ENCODE data around the gene TMEM198.

The TMEM198 gene

DNA sequence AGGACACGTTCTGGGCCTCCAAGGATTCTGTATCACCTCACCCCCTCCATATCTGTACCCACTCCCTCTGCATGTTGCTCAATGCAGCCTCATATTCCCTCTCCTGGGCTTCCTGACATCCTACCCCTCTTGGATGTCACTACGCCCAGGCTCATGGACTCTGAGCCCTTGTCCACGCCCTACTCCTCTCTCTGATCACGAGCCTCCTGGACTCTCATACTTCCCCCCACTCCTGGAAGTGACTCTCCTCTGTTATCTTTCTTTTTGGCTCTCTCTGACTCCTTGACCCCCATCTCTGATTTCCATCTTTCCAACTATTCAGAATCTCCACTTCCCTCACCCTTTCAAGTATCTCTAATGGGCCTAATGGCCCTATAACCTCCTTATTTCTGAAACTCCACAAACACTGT, 2.1 kb downstream of the TMEM198 start:
- no peak for DNase-seq

- DNase-seq = no peak
These were observed 3.8 kb downstream of the TMEM198 start for GRCh38 chr2:219547621-219548020.

DNA sequence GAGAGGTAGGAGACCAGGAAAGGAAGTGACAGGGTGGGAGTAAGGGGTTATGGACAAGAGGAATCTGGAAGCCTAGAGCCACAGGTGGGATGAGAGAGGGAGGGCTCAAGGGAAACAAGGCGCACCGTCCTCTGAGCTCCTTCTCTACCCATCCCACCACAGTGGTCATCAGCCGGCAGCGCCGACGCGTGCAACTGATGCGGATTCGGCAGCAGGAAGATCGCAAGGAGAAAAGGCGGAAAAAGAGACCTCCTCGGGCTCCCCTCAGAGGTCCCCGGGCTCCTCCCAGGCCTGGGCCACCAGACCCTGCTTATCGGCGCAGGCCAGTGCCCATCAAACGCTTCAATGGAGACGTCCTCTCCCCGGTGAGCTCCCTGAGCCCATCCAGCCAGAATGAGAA, 5.2 kb downstream of the TMEM198 start:
- DNase-seq = no peak

DNA sequence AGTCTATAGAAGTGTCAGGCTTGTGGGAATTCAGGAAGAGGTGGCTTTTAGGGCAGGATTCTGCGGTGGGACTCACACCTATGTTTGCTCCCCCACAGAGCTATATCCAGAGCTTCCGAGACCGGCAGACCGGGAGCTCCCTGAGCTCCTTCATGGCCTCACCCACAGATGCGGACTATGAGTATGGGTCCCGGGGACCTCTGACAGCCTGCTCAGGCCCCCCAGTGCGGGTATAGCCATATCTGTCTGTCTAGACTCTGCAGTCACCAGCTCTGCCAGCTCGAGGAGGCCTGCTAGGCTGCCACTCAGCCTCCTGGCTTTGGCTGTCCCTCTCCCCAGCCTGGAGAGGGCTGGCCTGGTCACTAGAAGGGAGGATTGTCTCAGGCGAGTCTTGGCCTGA, 5.8 kb downstream of the TMEM198 start:
- DNase-seq = no peak

DNA sequence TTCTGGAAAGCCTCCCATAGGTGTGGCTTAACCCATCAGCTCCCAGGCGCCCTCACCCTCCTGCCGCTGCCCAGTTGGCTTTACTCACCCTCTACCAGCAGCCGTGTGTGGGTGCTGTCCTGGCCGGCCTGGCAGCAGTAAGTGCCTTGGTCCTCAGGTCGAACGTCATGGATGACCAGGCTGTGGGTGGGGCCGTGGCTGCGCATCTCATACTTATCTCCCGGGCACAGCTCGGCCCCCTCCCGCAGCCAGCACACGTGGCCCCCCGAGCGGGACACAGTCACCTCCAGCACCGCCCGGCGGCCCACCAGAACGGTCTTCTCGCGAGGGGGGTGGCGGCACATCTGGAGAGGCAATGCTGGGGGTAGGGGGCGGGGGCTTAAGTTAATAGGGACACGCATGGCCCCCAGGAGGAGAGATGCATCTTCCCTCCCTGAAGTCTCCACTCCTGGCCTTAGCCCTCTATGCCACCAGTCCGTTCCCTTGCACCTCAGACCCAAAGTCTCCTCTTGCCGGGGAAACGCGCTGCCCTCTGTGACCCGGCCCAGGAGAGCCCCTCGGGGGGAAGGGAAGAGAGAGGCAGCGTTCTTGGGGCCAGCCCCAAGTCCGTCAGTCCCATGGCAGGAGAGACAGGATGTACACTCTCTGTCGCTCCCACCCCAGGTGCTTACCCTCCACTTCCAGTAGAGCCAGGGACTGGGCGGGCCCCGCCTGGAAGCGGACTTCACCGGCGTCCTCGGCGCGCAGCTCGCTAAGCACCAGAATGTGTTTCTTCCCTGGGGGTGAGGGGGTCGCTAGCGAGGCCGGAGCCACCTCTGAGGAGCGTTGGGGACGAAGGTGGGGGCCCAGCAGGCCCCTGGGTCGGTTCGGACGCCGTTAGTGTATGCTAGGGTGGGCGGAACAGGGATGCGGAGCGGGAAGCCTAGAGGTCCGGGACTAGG, 7.9 kb downstream of the TMEM198 start:
- DNase-seq = peak; percentile 61

- DNase-seq = peak; percentile 82
These were observed 8.7 kb downstream of the TMEM198 start for GRCh38 chr2:219552382-219553167.

DNA sequence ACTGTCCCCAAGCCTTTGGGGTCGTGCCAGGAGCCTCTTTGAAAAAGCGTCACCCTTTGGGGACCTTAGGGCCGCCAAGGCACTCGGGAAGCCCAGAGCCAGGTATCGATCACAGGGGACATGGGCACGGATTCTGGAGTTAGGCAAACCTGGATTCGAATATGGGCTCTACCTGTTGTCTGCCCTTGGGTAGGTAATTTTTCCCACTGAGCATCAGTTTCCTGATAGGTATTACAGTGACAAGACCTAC, 9.3 kb downstream of the TMEM198 start:
- no peak for DNase-seq

DNA sequence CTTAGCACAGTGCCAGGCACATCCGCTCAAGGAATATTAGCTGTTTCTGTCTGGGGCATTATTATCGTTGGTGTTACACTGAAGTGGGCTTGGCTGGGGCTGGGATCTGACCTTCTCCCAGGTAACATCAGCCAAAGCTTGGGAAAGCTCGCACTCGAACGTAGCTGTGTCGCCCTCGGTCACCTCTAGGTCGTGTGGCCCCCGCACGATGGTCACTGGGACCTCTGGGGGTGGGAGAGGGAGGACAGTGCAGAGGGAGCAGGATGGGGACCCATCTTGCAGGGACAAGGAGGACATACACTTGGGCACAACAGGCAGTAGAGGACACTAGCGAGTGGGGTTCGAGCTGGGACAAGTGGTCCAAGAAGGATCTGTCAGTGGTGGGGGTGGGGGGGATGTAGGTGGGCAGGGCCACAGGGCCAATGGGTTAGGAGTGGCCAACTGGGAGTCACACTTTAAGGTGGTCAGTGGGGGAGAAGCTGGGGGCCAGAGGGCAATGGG, 9.7 kb downstream of the TMEM198 start:
- DNase-seq = no peak

DNA sequence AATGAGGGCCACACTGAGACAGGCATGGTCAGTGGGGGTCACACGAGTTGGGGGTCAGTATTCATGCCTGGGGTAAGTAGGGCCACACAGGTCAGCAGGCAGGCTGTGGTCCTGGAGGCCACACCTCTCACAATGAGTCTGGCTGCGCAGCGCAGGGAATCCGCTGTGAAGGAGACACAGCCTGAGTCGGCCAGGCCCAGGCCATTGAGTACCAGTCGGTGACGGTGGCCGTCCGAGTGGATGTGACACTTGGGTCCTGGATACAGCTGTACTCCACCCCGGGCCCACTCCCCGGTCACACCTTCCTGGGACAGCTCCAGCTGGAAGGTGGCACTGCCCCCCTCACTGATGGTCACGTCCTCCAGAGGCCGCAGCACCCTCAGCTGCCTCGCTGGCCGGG, 10.5 kb downstream of the TMEM198 start:
- no peak for DNase-seq

GRCh38 chr2:219555956-219556355, 12.1 kb downstream of the TMEM198 start:
- no peak for DNase-seq

- DNase-seq = no peak
These were observed 12.6 kb downstream of the TMEM198 start for GRCh38 chr2:219556413-219556812.

GRCh38 chr2:219557320-219557719, 13.5 kb downstream of the TMEM198 start:
- DNase-seq = no peak

DNA sequence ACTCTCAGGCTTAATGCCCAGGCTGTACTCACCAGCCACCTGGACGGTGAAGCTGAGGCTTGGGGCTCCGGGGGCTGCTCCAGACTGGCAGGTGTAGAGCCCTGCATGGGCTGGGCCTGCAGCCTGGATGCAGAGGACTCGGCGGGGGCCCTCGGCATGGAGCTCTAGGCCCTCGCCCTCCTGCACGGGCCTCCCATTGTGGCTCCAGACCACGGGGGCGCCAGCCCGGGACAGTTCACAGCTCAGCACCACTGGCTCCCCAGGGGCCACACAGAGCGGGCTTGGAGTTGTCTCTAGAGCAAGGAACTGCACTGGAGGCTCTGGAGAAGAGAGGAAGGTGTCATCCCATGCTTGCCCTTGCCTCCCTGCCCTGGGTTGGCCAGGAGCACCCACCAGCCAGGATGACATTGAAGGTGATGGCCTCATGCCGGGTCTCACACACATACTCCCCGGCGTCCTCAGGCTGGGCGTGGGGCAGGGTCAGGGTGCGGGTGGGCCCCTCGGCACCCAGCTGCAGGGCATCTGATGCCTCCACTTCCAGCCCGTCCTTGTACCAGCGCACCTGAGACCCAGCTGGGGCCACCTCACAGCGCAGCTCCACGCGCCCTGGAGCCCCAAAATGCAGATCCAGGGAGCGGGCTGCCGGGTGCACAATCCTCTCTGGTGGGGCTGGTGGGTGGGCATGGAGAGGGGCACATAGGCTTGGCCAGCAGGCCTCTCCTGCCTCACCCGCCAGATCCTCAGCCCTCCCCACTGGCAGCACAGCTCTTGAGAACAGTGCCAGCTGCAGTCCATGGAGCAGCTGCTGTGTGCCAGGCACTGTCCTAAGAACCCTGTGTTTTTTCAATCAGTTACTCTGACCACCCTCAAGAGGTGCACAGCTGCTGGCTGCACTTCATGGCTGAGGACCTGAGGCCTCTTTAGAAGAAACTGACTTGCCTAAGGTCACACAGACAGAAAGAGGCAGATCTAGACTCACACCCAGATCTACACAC, 14.3 kb downstream of the TMEM198 start:
- no peak for DNase-seq

DNA sequence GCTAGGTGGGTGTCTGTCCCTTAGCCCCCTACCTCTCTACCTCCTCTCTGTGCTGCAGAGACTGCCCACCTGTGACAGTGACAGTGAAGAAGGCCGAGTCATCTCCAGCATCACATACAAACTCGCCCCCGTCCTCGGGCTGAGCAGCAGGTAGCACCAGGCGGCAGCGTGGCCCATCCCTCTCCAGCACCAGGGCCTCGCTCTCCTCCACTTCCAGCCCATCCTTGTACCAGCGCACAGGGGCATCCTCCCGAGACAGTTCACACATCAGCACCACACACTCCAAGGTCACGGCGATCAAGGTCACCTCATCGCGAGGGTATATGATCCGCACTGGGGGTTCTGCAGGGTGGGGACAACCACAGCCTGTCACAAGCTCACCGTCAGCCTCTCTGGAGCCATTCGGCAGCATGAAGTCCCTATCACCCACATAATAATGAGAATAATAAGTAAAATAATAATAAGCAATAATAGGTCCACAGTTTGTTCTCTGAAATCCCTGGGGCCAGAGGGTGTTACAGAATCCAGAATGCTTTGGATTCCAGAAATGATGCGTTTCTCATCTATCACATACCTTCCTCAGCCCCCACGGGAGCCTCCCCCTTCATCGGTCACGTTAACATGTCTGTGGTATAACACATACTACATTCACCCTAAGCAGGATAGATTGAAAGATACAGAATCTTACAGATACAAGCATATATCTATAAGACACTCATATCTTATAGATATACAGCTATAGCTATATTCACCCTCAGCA, 15.5 kb downstream of the TMEM198 start:
- no peak for DNase-seq

- no peak for DNase-seq
These were observed 16.4 kb downstream of the TMEM198 start for GRCh38 chr2:219560037-219560892.

DNA sequence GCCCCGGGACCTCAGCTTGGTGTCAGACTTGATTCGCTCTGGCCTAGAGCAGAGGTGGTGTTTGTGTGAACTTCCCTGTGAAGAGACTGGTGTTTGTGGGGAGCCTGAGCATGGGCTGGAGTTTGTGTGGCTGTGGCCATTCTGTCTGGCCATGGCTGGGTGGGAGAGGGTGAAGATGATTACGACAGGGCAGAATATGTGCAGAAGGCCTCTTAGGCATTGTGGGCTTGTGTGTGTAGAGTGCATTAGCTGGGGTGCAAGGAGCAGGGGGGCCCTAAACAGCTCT, 17.0 kb downstream of the TMEM198 start:
- DNase-seq = no peak

- DNase-seq = no peak
These were observed 17.6 kb downstream of the TMEM198 start for GRCh38 chr2:219561179-219562048.

DNA sequence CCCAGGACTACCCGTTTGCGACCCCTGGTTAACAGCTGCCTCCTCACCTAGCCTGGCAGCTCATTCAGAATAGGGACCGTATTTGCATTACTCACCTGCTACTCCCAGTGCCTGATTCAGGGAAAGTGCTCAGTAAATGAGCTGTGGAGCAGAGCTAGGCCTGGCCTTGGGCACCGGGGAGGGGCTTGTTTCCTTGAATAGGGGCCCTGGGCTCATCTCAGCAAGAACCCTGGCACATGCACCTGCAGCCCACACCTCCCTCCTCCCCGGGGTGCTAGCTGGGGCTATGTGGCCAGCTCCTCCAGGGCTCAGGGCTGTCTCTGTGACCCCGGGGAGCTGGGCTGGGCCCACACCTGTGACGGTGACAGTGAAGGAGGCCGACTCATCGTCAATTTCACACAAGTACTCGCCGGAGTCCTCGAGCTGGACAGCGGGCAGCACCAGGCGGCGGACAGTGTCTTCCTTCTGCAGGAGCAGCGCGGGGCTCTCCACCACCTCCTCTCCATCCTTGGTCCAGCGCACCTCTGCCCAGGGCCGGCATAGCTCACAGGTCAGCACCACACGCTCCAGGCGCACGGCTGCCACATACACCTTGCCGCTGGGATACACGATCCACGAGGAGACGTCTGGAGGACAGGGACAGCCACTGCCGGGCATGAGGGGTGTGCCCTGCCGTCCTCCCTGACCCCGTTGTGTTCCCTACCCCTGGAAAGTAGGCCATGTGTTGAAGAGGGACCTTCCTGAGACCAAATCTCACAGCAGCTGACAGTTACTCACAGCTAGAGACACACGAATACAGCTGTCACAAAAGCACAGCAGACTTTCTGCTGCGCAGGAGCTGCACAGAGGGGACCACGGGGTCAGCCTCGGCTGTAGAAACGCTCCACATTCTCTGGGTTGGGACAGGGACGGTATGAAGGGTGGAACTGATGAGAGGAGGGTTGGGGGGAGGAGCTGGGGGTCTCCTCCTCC, 18.5 kb downstream of the TMEM198 start:
- DNase-seq = no peak
